ENCODE data around the gene CLIP1.

- TF ChIP-seq GATA3 (IDR thresholded peaks at IDR 0.05; ENCODE audit: low read depth, low read length) = no peak
- no peak for TF ChIP-seq GATA2 (IDR thresholded peaks at IDR 0.05; ENCODE audit: low read depth, low read length)
Measured at GRCh38 chr12:122345042-122345441, 77.4 kb downstream of the CLIP1 start.
